Karpas-422 (cell line): ENCODE data around the gene CRISPLD2. TPM values are rescaled to one million over a fixed set of nuclear protein-coding genes. Genes with fewer than 3 reads are reported as not detected.

Experiments
- DNase-seq: peaks from one replicate; pipeline ENCODE4 v3.0.0-alpha.2; 2015
- H2AFZ ChIP-seq: fragments of 200-600 bp; sonication (generic); 2 replicates; pipeline ENCODE4 v1.6.1; 2014; ENCODE audit warnings: antibody characterized with exemption, low read length, mixed read lengths
- H3K27ac ChIP-seq: fragments of 200-600 bp; sonication (generic); 2 replicates; pipeline ENCODE4 v1.5.1; 2014; ENCODE audit warnings: mild to moderate bottlenecking, low read length, moderate library complexity
- H3K27me3 ChIP-seq: fragments of 200-600 bp; sonication (generic); 2 replicates; pipeline ENCODE4 v1.6.1; 2014; ENCODE audit warnings: low read length, mixed read lengths
- H3K36me3 ChIP-seq: fragments of 200-600 bp; sonication (generic); 2 replicates; pipeline ENCODE4 v1.6.1; 2014; ENCODE audit warnings: low read length, mixed read lengths; ENCODE audit not compliant: insufficient read depth
- H3K4me1 ChIP-seq: fragments of 200-600 bp; sonication (generic); 2 replicates; pipeline ENCODE4 v1.6.1; 2014; ENCODE audit warnings: mild to moderate bottlenecking, low read length, mixed read lengths
- H3K4me2 ChIP-seq: fragments of 200-600 bp; sonication (generic); 2 replicates; pipeline ENCODE4 v1.6.1; 2014; ENCODE audit warnings: low read length, low read depth, mild to moderate bottlenecking; ENCODE audit not compliant: poor library complexity, severe bottlenecking
- H3K4me3 ChIP-seq: fragments of 200-600 bp; sonication (generic); 2 replicates; pipeline ENCODE4 v1.5.1; 2014; ENCODE audit warnings: mild to moderate bottlenecking, antibody characterized with exemption, low read length, mixed read lengths
- H3K79me2 ChIP-seq: fragments of 200-600 bp; sonication (generic); 2 replicates; pipeline ENCODE4 v1.6.1; 2014; ENCODE audit warnings: mild to moderate bottlenecking, low read length, mixed read lengths
- H3K9ac ChIP-seq: fragments of 200-600 bp; sonication (generic); 2 replicates; pipeline ENCODE4 v1.6.0; 2014; ENCODE audit warnings: low read length
- H3K9me2 ChIP-seq: fragments of 200-600 bp; sonication (generic), shearing (Covaris generic); replicated peaks from 2 replicates; pipeline ENCODE4 v1.6.0; 2014; ENCODE audit warnings: mild to moderate bottlenecking, low read length, moderate library complexity; ENCODE audit not compliant: insufficient read depth
- H3K9me3 ChIP-seq: fragments of 300-700, 200-600 bp; sonication (generic); 2 replicates; pipeline ENCODE4 v1.6.1; 2014; ENCODE audit warnings: low read length, mixed read lengths
- H4K20me1 ChIP-seq: fragments of 200-600 bp; sonication (generic); 2 replicates; pipeline ENCODE4 v1.6.1; 2014; ENCODE audit warnings: mild to moderate bottlenecking, antibody characterized with exemption, low read length, low read depth; ENCODE audit not compliant: insufficient read depth
- total RNA-seq: library from RNA; depleted of rRNA; stranded (reverse); fragments of >200 nt; shearing (Covaris generic); gene quantifications from 2 replicates; pipeline ENCODE4 v1.2.3, GENCODE V29; 2014; ENCODE audit warnings: low replicate concordance

Gene CRISPLD2
- total RNA-seq, 1 experiment from 2014 or later: not detected

GRCh38 chr16:84816023-84816422 is 3.8 kb upstream of the CRISPLD2 start:
- Histone ChIP-seq H3K4me3 (no peak overlapping the region), H3K4me1 (no peaks in the 10 kb centered on the region), H3K27ac (no peak overlapping the region), H3K9me2 (no peaks in the 10 kb centered on the region), H3K4me2 (no peak overlapping the region), H2AFZ (no peak overlapping the region), H3K9ac (no peak overlapping the region), H3K36me3 (no peaks in the 10 kb centered on the region), H4K20me1 (no peaks in the 10 kb centered on the region; the same call in 1 of the 2 replicates), H3K9me3 (no peaks in the 10 kb centered on the region), H3K27me3 (no peaks in the 10 kb centered on the region), H3K79me2 (no peaks in the 10 kb centered on the region)
- no peak for DNase-seq

GRCh38 chr16:84816485-84816884 is 3.3 kb upstream of the CRISPLD2 start:
- DNase-seq: no peak
- Histone ChIP-seq H3K9me3 (no peaks in the 10 kb centered on the region), H3K9ac (no peak overlapping the region), H4K20me1 (peaks cover 2% of the 10 kb centered on the region; the same call in 1 of the 2 replicates), H3K9me2 (no peaks in the 10 kb centered on the region), H3K27me3 (no peaks in the 10 kb centered on the region), H3K79me2 (no peaks in the 10 kb centered on the region), H3K4me3 (no peak overlapping the region), H3K36me3 (no peaks in the 10 kb centered on the region), H3K4me1 (no peaks in the 10 kb centered on the region), H3K4me2 (no peak overlapping the region), H3K27ac (no peak overlapping the region), H2AFZ (no peak overlapping the region)

- Histone ChIP-seq H2AFZ (no peak overlapping the region), H3K79me2 (no peaks in the 10 kb centered on the region), H3K36me3 (no peaks in the 10 kb centered on the region), H3K27me3 (no peaks in the 10 kb centered on the region), H3K9ac (no peak overlapping the region), H3K4me2 (no peak overlapping the region), H3K4me1 (no peaks in the 10 kb centered on the region), H4K20me1 (0 out of 2 replicates have a peak, but pooled peaks cover 3% of the 10 kb centered on the region), H3K9me3 (no peaks in the 10 kb centered on the region), H3K4me3 (no peak overlapping the region), H3K27ac (no peak overlapping the region), H3K9me2 (no peaks in the 10 kb centered on the region)
- no peak for DNase-seq
Measured at GRCh38 chr16:84817206-84817605, 2.6 kb upstream of the CRISPLD2 start.

GRCh38 chr16:84817613-84818012 is 2.2 kb upstream of the CRISPLD2 start:
- no peak overlapping the region for H3K4me2 ChIP-seq
- no peaks in the 10 kb centered on the region for H3K9me2 ChIP-seq
- H3K79me2 ChIP-seq: no peaks in the 10 kb centered on the region
- no peaks in the 10 kb centered on the region for H3K36me3 ChIP-seq
- H3K9me3 ChIP-seq: no peaks in the 10 kb centered on the region
- no peaks in the 10 kb centered on the region for H3K4me1 ChIP-seq
- H3K27me3 ChIP-seq: no peaks in the 10 kb centered on the region
- 0 out of 2 replicates have a peak, but pooled peaks cover 3% of the 10 kb centered on the region for H4K20me1 ChIP-seq
- no peak overlapping the region for H3K27ac ChIP-seq
- H3K9ac ChIP-seq: no peak overlapping the region
- H3K4me3 ChIP-seq: no peak overlapping the region
- no peak for DNase-seq
- H2AFZ ChIP-seq: no peak overlapping the region

GRCh38 chr16:84818133-84818532 is 1.7 kb upstream of the CRISPLD2 start:
- Histone ChIP-seq H3K9me2 (no peaks in the 10 kb centered on the region), H4K20me1 (0 out of 2 replicates have a peak, but pooled peaks cover 3% of the 10 kb centered on the region), H3K9me3 (no peaks in the 10 kb centered on the region), H3K36me3 (no peaks in the 10 kb centered on the region), H3K27ac (no peak overlapping the region), H2AFZ (no peak overlapping the region), H3K4me3 (no peak overlapping the region), H3K4me1 (no peaks in the 10 kb centered on the region), H3K27me3 (no peaks in the 10 kb centered on the region), H3K79me2 (no peaks in the 10 kb centered on the region), H3K4me2 (no peak overlapping the region), H3K9ac (no peak overlapping the region)
- DNase-seq: no peak

- Histone ChIP-seq H3K27me3 (no peaks in the 10 kb centered on the region), H3K4me1 (no peaks in the 10 kb centered on the region), H3K27ac (no peak overlapping the region), H4K20me1 (0 out of 2 replicates have a peak, but pooled peaks cover 3% of the 10 kb centered on the region), H3K36me3 (no peaks in the 10 kb centered on the region), H3K9me3 (no peaks in the 10 kb centered on the region), H3K4me2 (no peak overlapping the region), H3K4me3 (no peak overlapping the region), H2AFZ (no peak overlapping the region), H3K9me2 (no peaks in the 10 kb centered on the region), H3K79me2 (no peaks in the 10 kb centered on the region), H3K9ac (no peak overlapping the region)
- peak; percentile 42 for DNase-seq
Measured at GRCh38 chr16:84818989-84819643, 669 bp upstream of the CRISPLD2 start.

GRCh38 chr16:84820305-84820684 is 510 bp downstream of the CRISPLD2 start:
- no peak for DNase-seq
- no peaks in the 10 kb centered on the region for H3K27me3 ChIP-seq
- H3K9me3 ChIP-seq: no peaks in the 10 kb centered on the region
- no peaks in the 10 kb centered on the region for H3K79me2 ChIP-seq
- H3K4me1 ChIP-seq: no peaks in the 10 kb centered on the region
- 0 out of 2 replicates have a peak, but pooled peaks cover 3% of the 10 kb centered on the region for H4K20me1 ChIP-seq
- no peak overlapping the region for H3K4me3 ChIP-seq
- H3K27ac ChIP-seq: no peak overlapping the region
- no peak overlapping the region for H3K4me2 ChIP-seq
- no peak overlapping the region for H2AFZ ChIP-seq
- H3K9ac ChIP-seq: no peak overlapping the region
- H3K36me3 ChIP-seq: no peaks in the 10 kb centered on the region
- H3K9me2 ChIP-seq: no peaks in the 10 kb centered on the region

GRCh38 chr16:84820771-84821170 is 986 bp downstream of the CRISPLD2 start:
- H2AFZ ChIP-seq: no peak overlapping the region
- no peaks in the 10 kb centered on the region for H3K9me2 ChIP-seq
- H3K4me3 ChIP-seq: no peak overlapping the region
- no peak overlapping the region for H3K27ac ChIP-seq
- no peaks in the 10 kb centered on the region for H3K27me3 ChIP-seq
- no peak overlapping the region for H3K4me2 ChIP-seq
- H4K20me1 ChIP-seq: 0 out of 2 replicates have a peak, but pooled peaks cover 3% of the 10 kb centered on the region
- H3K79me2 ChIP-seq: no peaks in the 10 kb centered on the region
- H3K9me3 ChIP-seq: no peaks in the 10 kb centered on the region
- DNase-seq: no peak
- no peaks in the 10 kb centered on the region for H3K4me1 ChIP-seq
- H3K36me3 ChIP-seq: no peaks in the 10 kb centered on the region
- H3K9ac ChIP-seq: no peak overlapping the region
